ENCODE results near the gene HPD. TPM values are rescaled to one million over a fixed set of nuclear protein-coding genes. Genes with fewer than 3 reads are reported as not detected.

Gene HPD
- total RNA-seq, 4 donors from 2014 or later = 1.4 TPM; not detected in 3

DNA sequence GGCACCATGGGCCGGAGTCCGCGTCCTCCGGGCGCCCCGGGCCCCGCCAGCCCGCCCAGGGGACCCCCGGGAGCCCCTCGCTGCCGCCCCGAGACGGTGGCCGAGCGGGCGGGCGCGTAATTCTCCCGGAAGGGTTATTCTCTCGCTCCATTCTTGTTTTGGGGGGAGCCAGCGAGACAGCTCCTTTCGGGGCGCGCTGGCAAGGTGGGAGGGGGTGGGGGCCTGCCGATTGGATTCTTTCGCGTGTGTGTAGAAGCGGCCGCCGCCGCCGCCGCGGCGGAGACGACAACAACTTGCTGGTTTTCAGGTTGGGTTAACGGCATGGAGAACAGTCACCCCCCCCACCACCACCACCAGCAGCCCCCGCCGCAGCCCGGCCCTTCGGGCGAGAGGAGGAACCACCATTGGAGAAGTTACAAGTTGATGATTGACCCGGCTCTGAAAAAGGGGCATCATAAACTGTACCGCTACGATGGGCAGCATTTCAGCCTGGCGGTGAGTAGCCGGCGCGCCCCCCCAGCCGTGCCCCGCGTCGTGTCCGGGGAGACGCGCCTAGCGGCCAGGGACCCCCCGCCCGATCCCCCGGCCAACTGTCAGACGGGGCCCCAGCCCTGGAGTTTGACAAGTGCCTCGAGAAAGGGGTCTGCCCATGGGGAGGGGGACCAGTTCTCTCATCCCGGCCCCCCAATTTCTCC is 54.1 kb downstream of the HPD start:
- TF ChIP-seq POLR2A (IDR thresholded peaks at IDR 0.05) (no peak), POLR2AphosphoS5 (IDR thresholded peaks at IDR 0.05) (no peak), EP300 (IDR thresholded peaks at IDR 0.05) (no peak)
- TF ChIP-seq, protein P1, sequence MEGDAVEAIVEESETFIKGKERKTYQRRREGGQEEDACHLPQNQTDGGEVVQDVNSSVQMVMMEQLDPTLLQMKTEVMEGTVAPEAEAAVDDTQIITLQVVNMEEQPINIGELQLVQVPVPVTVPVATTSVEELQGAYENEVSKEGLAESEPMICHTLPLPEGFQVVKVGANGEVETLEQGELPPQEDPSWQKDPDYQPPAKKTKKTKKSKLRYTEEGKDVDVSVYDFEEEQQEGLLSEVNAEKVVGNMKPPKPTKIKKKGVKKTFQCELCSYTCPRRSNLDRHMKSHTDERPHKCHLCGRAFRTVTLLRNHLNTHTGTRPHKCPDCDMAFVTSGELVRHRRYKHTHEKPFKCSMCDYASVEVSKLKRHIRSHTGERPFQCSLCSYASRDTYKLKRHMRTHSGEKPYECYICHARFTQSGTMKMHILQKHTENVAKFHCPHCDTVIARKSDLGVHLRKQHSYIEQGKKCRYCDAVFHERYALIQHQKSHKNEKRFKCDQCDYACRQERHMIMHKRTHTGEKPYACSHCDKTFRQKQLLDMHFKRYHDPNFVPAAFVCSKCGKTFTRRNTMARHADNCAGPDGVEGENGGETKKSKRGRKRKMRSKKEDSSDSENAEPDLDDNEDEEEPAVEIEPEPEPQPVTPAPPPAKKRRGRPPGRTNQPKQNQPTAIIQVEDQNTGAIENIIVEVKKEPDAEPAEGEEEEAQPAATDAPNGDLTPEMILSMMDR (IDR thresholded peaks at IDR 0.05) = no peak
- 0% methylated on average over 21 of the region's 63 CpGs for WGBS
- Histone ChIP-seq H3K4me1 (peaks cover 29% of the 10 kb centered on the region), H3K4me3 (peak overlapping the region; percentile 89), H3K36me3 (peaks cover 21% of the 10 kb centered on the region), H3K9me3 (no peaks in the 10 kb centered on the region), H3K27ac (peak overlapping the region; percentile 100), H3K27me3 (no peaks in the 10 kb centered on the region)
- DNase-seq (ENCODE audit: low spot score in 2 of 2) = peak in 1 of 2 donors; percentile 76

DNA sequence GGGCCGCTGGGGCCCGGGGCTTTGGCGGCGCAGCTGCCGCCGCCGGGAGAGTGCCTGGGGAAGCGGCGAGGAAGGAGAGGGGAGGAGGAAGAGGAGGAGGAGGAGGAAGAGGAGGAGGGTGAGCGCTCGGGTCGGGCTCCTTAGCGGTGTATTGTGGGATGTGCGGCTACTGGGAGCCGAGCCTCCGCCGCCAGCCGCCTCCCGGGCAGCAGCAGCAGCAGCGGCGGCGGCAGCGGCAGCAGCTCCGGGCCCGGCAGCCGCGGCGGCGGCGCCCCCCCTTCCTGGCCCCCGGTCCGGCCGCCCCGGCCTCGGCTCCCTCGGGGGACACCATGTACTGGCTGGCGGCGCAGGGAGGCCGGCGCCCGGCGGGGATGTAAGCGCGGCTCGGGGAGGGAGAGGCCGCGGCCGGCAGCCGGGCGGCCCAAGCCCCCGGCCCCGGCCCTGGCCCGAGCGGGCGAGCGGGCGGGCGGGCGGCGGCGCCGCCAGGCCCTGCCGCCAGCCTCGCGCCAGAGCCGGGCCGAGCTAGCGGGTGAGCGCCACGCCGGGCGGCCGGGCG is 54.7 kb downstream of the HPD start, which contains the start of gene SETD1B:
Gene SETD1B, plus strand, starts transcription at position 149 of the 556 bp plus-strand sequence. CDS start 729 bp downstream, outside the sequence.
- DNase-seq (ENCODE audit: low spot score in 2 of 2) = peak in 1 of 2 donors; percentile 74
- WGBS = under 1% methylated on average over 41 of the region's 74 CpGs
- H3K4me3 ChIP-seq = peak within 1 kb of the TSS; percentile 89
- peaks cover 15% of the 10 kb centered on the region for H3K36me3 ChIP-seq
- H3K4me1 ChIP-seq = peaks cover 34% of the 10 kb centered on the region
- no peaks in the 10 kb centered on the region for H3K9me3 ChIP-seq
- H3K27me3 ChIP-seq = no peaks in the 10 kb centered on the region
- TF ChIP-seq, protein P1 (IDR thresholded peaks at IDR 0.05) = no peak
- TF ChIP-seq EP300 (IDR thresholded peaks at IDR 0.05) (no peak), POLR2A (IDR thresholded peaks at IDR 0.05) (peak in 1 of 2 donors; percentile 25)
- H3K27ac ChIP-seq = peak within 1 kb of the TSS; percentile 100

GRCh38 chr12:121802843-121803698 is 55.6 kb downstream of the HPD start:
- Histone ChIP-seq H3K4me3 (peak overlapping the region; percentile 89), H3K9me3 (no peaks in the 10 kb centered on the region), H3K27me3 (no peaks in the 10 kb centered on the region), H3K27ac (peak overlapping the region; percentile 100), H3K36me3 (peaks cover 6% of the 10 kb centered on the region), H3K4me1 (peaks cover 42% of the 10 kb centered on the region)
- DNase-seq (ENCODE audit: low spot score in 2 of 2) = peak; percentile 94 to 95
- peak; percentile 64 to 94 (median 88) for TF ChIP-seq POLR2AphosphoS5 (IDR thresholded peaks at IDR 0.05)
- TF ChIP-seq, protein P1 (IDR thresholded peaks at IDR 0.05) = no peak
- TF ChIP-seq POLR2A (IDR thresholded peaks at IDR 0.05) = peak; percentile 91 to 95
- WGBS = 2% methylated on average over 42 of the region's 65 CpGs

GRCh38 chr12:121802485-121802842 is 56.2 kb downstream of the HPD start:
- WGBS = 0% methylated on average over 1 of the region's 1 CpG
- TF ChIP-seq POLR2AphosphoS5 (IDR thresholded peaks at IDR 0.05) = no peak
- TF ChIP-seq EP300 (IDR thresholded peaks at IDR 0.05) = no peak
- TF ChIP-seq POLR2A (IDR thresholded peaks at IDR 0.05) = no peak
- TF ChIP-seq, protein P1 (IDR thresholded peaks at IDR 0.05) = no peak
- peaks cover 46% of the 10 kb centered on the region for H3K4me1 ChIP-seq

More at GRCh38 chr12:121802485-121802842, 56.2 kb downstream of the HPD start:
- no peaks in the 10 kb centered on the region for H3K27me3 ChIP-seq
- H3K9me3 ChIP-seq = no peaks in the 10 kb centered on the region
- peak overlapping the region; percentile 100 for H3K27ac ChIP-seq
- H3K36me3 ChIP-seq = peaks cover under 1% of the 10 kb centered on the region
- H3K4me3 ChIP-seq = peak overlapping the region; percentile 89
- DNase-seq (ENCODE audit: low spot score in 2 of 2) = no peak
